Panc1 (cell line): ENCODE measurements around the gene FBXW12. TPM values are rescaled to one million over a fixed set of nuclear protein-coding genes. Genes with fewer than 3 reads are reported as not detected.

Source experiments
- ATAC-seq: fragments of 200-7000 bp; cut with Tn5 transposase; 2 replicates; pipeline ENCODE4 v1.9.1; 2020; ENCODE audit warnings: mild to moderate bottlenecking, moderate library complexity
- BruUV-seq: library from RNA; stranded (reverse); fragments of 400-500 nt; replicated peaks from 2 replicates; lab custom pipeline; 2021; lab: Mats Ljungman, UMichigan
- CTCF ChIA-PET: fragments of 300-600 bp; sonication (Branson Sonifier 250); formaldehyde crosslinking; loops from one replicate; lab custom pipeline; 2022; ENCODE audit warnings: antibody characterized with exemption; lab: Charles Lee
- POLR2A ChIA-PET: fragments of 300-600 bp; sonication (Branson Sonifier 250); formaldehyde crosslinking; loops from one replicate; lab custom pipeline; 2022; ENCODE audit warnings: antibody characterized with exemption; lab: Charles Lee
- DNase-seq: peaks from one replicate; pipeline ENCODE4 v3.0.0-alpha.2; 2010; ENCODE audit warnings: low read depth, low spot score
- H3K27ac ChIP-seq: 2 replicates; pipeline ENCODE4 v1.5.1; 2011; ENCODE audit warnings: mild to moderate bottlenecking, low read length, inconsistent platforms
- H3K27me3 ChIP-seq: fragments of 200-500 bp; sonication (Bioruptor generic); 2 replicates; pipeline ENCODE4 v1.6.0; 2014; ENCODE audit warnings: low read length, inconsistent platforms; ENCODE audit not compliant: control insufficient read depth, insufficient read depth
- H3K36me3 ChIP-seq: fragments of 200-500 bp; sonication (Bioruptor generic); 2 replicates; pipeline ENCODE4 v1.5.1; 2014; ENCODE audit warnings: inconsistent platforms, mild to moderate bottlenecking, low read length, moderate library complexity; ENCODE audit not compliant: control insufficient read depth, insufficient read depth
- H3K4me1 ChIP-seq: 2 replicates; pipeline ENCODE4 v1.5.1; 2011; ENCODE audit warnings: inconsistent platforms, mild to moderate bottlenecking, low read length, moderate library complexity; ENCODE audit not compliant: control insufficient read depth, insufficient read depth
- H3K4me3 ChIP-seq, 2 experiments: 2 replicates each; pipeline ENCODE4 v1.5.1; 2011 to 2012; ENCODE audit warnings: low read depth in 2 of 2, low read length in 2 of 2, mild to moderate bottlenecking in 2 of 2, inconsistent platforms in 1 of 2, moderate library complexity in 1 of 2
- H3K9me3 ChIP-seq: fragments of 200-500 bp; sonication (Bioruptor generic); 2 replicates; pipeline ENCODE4 v1.5.1; 2014; ENCODE audit warnings: low read depth, mild to moderate bottlenecking, inconsistent platforms, low read length, moderate library complexity; ENCODE audit not compliant: control insufficient read depth, insufficient read depth
- POLR2AphosphoS5 ChIP-seq: IDR thresholded peaks from 2 replicates; pipeline ENCODE4 v1.6.1; 2012; ENCODE audit warnings: mild to moderate bottlenecking, low read depth, low read length, moderate library complexity
- SIN3A ChIP-seq: IDR thresholded peaks from 2 replicates; pipeline ENCODE4 v1.6.1; 2012; ENCODE audit warnings: low read depth, mild to moderate bottlenecking, low read length, moderate library complexity, borderline replicate concordance; ENCODE audit not compliant: insufficient read depth
- TCF7L2 ChIP-seq: IDR thresholded peaks from 2 replicates; pipeline ENCODE4 v1.6.1; 2011; ENCODE audit warnings: mild to moderate bottlenecking, low read depth, low read length, inconsistent platforms
- in situ Hi-C: cut with HindIII; loops from 2 replicates; pipeline ENCODE4 v1.10.0; 2016; ENCODE audit warnings: low sequenced_read_pairs, low pct_unique_long_range_greater_than_20kb
- intact Hi-C: fragments of 100-400 bp; cut with micrococcal nuclease; formaldehyde crosslinking; loops from one replicate; pipeline ENCODE4 v1.10.0; 2022; ENCODE audit not compliant: unreplicated experiment
- total RNA-seq: library from RNA; stranded (reverse); gene quantifications from one replicate; pipeline ENCODE4 v1.2.1, GENCODE V29; 2021; ENCODE audit not compliant: unreplicated experiment
- TF ChIP-seq, protein P1 (sequence below), 2 experiments: IDR thresholded peaks; 2 replicates each; pipeline ENCODE4 v1.6.1; 2011 to 2012; ENCODE audit warnings: low read depth in 2 of 2, control low read depth in 1 of 2, low read length in 1 of 2, mild to moderate bottlenecking in 1 of 2, moderate library complexity in 1 of 2; ENCODE audit not compliant: insufficient read depth in 1 of 2
- TF ChIP-seq, protein P2 (sequence below): fragments of 450-650 bp; IDR thresholded peaks from 2 replicates; pipeline ENCODE4 v1.5.1; 2017; ENCODE audit warnings: mild to moderate bottlenecking

The FBXW12 gene
- total RNA-seq, 1 experiment from 2014 or later, result not detected

DNA sequence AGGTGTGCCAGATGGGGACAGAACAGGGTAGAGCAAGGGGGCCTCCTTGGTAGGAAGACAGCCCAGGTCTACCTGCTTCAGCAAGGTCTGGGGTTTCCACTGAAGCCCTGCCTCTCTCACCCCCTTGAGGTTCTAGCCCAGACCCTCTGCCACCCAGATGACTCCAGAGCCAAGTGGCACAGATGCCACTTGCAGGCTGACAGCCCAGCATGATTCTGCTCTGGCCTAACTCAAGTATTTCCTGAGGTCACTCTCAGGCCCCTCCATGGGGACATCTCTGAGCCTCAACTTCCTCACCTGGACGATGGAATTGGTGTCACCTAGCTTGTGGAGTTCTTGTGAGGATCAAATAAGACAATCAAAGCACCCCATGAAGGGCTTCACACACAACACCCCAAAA lies 34.0 kb downstream of the FBXW12 start:
- Histone ChIP-seq H3K4me1 (no peaks in the 10 kb centered on the region), H3K27me3 (no peaks in the 10 kb centered on the region), H3K36me3 (no peaks in the 10 kb centered on the region), H3K4me3 (no peak overlapping the region), H3K27ac (no peak overlapping the region), H3K9me3 (no peaks in the 10 kb centered on the region)
- in situ Hi-C loops, result no loop called here
- no peak for ATAC-seq
- ChIA-PET POLR2A (no interaction called here), CTCF (no interaction called here)
- no peak for DNase-seq
- intact Hi-C loops, result no loop called here
- BruUV-seq, result no TSS peak
- TF ChIP-seq SIN3A (no peak), POLR2AphosphoS5 (no peak), TCF7L2 (no peak)
- TF ChIP-seq, protein P1, sequence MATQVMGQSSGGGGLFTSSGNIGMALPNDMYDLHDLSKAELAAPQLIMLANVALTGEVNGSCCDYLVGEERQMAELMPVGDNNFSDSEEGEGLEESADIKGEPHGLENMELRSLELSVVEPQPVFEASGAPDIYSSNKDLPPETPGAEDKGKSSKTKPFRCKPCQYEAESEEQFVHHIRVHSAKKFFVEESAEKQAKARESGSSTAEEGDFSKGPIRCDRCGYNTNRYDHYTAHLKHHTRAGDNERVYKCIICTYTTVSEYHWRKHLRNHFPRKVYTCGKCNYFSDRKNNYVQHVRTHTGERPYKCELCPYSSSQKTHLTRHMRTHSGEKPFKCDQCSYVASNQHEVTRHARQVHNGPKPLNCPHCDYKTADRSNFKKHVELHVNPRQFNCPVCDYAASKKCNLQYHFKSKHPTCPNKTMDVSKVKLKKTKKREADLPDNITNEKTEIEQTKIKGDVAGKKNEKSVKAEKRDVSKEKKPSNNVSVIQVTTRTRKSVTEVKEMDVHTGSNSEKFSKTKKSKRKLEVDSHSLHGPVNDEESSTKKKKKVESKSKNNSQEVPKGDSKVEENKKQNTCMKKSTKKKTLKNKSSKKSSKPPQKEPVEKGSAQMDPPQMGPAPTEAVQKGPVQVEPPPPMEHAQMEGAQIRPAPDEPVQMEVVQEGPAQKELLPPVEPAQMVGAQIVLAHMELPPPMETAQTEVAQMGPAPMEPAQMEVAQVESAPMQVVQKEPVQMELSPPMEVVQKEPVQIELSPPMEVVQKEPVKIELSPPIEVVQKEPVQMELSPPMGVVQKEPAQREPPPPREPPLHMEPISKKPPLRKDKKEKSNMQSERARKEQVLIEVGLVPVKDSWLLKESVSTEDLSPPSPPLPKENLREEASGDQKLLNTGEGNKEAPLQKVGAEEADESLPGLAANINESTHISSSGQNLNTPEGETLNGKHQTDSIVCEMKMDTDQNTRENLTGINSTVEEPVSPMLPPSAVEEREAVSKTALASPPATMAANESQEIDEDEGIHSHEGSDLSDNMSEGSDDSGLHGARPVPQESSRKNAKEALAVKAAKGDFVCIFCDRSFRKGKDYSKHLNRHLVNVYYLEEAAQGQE (IDR thresholded peaks at IDR 0.05; ENCODE audit: insufficient read depth in 1 of 2, low read depth in 2 of 2, low read length in 1 of 2), result no peak
- TF ChIP-seq, protein P2, sequence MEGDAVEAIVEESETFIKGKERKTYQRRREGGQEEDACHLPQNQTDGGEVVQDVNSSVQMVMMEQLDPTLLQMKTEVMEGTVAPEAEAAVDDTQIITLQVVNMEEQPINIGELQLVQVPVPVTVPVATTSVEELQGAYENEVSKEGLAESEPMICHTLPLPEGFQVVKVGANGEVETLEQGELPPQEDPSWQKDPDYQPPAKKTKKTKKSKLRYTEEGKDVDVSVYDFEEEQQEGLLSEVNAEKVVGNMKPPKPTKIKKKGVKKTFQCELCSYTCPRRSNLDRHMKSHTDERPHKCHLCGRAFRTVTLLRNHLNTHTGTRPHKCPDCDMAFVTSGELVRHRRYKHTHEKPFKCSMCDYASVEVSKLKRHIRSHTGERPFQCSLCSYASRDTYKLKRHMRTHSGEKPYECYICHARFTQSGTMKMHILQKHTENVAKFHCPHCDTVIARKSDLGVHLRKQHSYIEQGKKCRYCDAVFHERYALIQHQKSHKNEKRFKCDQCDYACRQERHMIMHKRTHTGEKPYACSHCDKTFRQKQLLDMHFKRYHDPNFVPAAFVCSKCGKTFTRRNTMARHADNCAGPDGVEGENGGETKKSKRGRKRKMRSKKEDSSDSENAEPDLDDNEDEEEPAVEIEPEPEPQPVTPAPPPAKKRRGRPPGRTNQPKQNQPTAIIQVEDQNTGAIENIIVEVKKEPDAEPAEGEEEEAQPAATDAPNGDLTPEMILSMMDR, result no peak

DNA sequence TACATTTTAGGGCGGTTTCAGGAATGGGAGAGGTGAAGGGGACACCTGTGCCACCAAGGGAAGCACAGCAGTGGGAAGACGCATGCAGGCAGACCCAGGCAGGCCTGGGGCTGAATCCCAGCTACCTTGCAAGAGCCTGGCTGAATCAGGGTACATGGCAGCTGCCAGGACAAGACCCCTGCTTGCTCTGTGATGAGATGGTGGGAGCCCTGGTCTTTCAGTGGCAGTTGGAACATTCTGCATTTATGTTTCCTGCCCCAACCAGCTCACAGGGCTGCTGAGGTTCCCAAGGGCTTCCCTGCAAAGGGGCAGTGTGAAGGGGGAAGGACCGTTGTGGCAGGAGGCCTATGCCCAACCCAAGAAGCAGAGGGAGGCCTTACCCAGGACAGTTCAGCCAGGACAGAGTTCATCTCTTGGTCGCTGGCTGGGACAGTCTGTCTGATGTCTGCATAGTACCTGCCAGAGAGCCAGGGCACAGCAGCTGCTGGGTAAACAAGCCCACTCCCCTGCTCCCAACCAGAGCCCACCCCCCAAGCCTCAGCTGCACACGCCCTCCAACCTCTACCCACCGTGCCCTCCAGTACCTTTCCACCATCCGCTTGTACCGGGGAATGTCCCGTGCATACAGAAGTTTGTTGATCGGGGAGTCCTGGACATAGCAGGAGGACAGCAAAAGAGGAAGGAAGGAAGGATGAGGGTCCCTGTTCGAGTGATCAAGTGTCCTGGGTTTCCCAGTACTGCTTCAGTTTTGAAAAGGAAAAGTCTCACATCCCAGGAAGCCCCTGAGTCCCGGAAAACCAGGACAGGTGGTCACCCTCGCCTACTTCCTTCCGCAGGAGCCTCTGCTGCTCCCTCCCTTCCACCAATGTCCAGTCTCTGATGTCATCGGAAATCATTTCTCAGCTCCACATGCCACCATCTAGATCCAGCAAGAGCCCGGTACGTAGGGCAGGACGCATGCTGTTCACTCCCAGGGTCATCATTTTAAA lies 34.7 kb downstream of the FBXW12 start:
- no TSS peak for BruUV-seq
- DNase-seq (no peak), ATAC-seq (no peak)
- TF ChIP-seq POLR2AphosphoS5, result no peak
- TF ChIP-seq, protein P2, result no peak
- TF ChIP-seq SIN3A, result no peak
- no peak for TF ChIP-seq TCF7L2
- TF ChIP-seq, protein P1 (IDR thresholded peaks at IDR 0.05; ENCODE audit: insufficient read depth in 1 of 2, low read depth in 2 of 2, low read length in 1 of 2), result no peak
- Histone ChIP-seq H3K4me1 (no peaks in the 10 kb centered on the region), H3K9me3 (no peaks in the 10 kb centered on the region), H3K36me3 (no peaks in the 10 kb centered on the region), H3K4me3 (no peak overlapping the region), H3K27ac (no peak overlapping the region), H3K27me3 (no peaks in the 10 kb centered on the region)
- POLR2A ChIA-PET, result no interaction called here
- intact Hi-C loops (no loop called here), in situ Hi-C loops (no loop called here)
- CTCF ChIA-PET, result no interaction called here
